HEK293T (cell line): ENCODE data around the gene CARTPT.

ENCODE experiments used
- FOXM1 ChIP-seq: fragments of 450-650 bp; IDR thresholded peaks from 2 replicates; pipeline ENCODE4 v1.6.1; 2017; ENCODE audit warnings: mild to moderate bottlenecking, borderline replicate concordance
- SP1 ChIP-seq: fragments of 450-650 bp; IDR thresholded peaks from 2 replicates; pipeline ENCODE4 v1.6.1; 2017
- SUZ12 ChIP-seq: fragments of 450-650 bp; IDR thresholded peaks from 2 replicates; pipeline ENCODE4 v1.6.1; 2016; ENCODE audit warnings: mild to moderate bottlenecking

GRCh38 chr5:71705421-71705820 is 13.7 kb upstream of the CARTPT start:
- TF ChIP-seq SP1 (no peak), SUZ12 (no peak), FOXM1 (no peak)
